DMS 273 (cell line): Measurements from ENCODE around the gene GBX1.

ENCODE experiments used
- DNase-seq: peaks from one replicate; lab custom pipeline; 2025; ENCODE audit not compliant: unreplicated experiment; lab: John Stamatoyannopoulos, UW

GBX1 gene

GRCh38 chr7:151174246-151175046 lies 7.0 kb upstream of the GBX1 start:
- DNase-seq = no peak

DNA sequence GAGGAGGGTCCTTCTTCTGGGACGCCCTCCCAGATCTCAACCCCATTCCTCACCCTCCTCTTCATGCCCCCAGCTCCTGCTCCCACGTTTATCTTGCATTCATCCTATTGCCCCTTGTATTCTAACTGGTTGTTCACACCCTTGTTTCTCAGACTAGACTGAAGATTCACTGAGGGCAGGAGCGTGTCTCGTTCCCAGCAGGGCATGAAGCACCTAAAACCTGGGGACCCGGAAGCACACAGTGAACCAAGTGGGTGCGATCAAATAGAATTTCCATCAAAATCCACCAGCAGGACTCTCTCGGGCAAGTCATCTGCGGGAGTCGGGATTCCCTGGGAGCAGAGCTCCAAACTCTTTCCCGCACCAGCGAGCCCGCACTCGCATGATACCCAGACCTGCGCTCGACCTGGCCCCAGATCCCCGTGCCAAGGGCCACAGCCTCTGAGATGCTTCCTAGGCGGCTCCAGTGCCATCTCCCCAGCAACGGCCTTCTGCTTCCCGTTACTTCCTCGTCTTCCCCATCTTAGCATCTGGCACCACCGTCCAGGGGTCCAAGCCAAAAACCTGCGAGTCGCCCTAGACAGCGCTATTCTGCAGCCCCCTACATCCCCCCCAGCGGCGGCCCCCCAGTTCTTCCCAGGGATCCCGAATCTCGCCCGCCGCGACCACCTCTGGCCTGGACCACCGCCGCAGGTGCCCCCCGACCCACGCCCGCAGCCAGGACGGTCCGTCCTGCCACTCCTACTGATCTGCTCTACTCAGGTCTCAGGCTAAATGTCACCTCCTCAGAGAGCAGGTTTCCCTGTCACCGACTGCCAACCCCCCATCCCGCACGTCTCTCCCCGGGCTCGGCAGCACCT lies 6.1 kb upstream of the GBX1 start:
- DNase-seq = no peak

DNA sequence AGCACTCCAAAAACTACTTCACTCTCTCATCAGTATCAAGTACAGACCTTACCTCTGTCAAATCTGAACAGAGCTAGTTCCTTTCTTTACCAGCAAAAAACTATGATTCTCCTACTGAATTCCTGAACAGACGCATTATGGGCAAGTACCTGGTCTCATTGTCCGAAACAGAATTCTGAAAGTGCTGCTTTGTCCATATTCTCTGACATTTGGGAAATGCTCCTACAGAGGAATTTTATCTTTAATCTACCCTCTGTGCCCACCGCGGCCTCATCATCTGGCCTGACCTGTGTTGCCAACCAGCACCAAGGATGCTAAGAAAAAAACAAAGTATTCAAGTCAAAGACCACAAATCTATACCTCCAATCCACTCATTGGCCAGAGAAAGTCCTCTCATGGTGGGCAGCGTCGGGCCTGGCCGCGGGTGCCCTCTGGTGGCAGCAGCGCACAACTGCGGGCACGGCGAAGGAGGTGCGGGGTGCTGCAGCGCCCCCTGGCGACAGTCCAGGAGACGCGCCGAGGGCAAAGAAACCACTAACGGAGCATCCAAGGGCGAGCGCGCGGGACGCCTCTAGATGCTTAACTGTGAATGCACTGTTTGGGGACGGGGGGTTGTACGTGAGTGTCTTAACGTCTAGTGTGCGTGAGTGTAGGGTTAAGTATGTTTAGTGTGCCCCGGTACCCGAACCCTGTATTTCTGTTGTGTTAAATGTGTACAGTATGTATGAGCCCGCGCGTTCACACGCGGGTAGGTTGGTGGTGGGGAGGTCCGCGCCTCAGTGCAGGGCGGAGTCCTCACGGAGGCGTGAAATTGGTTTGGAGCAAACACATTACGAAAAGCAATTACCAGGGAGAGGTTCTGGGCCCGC lies 5.0 kb upstream of the GBX1 start:
- DNase-seq = peak; percentile 94

DNA sequence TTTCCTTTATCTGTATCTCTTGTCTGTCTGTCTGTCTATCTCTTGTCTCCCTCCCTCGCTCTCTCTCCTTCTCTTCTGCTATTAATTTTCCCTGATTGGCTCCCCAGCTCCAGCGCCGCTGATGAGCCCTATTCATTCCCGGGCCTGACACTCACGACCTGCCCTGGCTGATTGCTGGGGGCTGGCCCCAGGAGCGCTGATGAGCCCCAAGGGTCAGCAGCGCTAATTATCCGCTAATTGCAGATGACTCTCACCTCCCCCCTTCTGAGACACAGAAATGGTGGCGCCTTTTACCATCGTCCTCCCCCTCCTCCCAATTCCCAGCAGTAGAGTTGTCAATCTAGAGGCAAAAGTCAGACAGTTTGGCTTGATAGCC lies 1.3 kb upstream of the GBX1 start:
- DNase-seq = no peak

DNA sequence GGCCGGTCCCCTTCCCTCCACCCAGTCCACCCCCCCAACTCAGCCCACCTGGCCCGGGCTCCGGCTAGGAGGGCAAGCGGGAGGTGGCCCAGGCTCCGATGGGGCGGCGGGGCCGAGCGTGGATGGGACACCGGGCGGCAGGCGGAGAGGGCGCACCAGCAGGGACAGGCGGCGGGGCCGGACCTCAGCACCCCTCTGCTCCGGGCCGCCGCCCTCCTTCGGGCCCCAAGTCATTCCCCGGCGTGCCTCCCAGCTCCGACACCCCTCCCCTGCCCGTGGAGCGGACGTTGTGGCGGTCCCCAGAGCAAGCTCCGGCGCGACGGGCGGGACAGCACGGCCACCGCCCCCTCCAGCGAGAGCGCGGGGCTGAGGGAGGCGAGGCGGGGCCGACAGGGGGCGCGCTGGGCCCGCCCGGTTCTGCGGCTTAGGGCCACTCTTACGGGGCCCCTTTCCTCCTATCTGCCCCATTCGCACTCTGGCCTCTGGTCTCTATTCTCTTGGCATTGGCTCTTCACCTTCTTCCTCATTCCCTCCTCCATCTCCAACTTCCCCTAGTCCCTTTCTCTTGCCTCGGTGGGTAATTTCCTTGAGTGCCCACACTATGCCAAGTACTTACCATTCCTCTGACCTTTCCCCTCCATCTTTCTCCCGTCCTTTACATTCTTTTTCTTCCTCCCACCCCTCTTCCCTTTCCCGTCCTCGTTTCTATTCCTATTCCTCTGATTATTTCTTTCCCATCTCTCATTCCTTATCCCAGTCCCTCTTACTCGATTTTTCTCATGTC lies 701 bp upstream of the GBX1 start:
- peak; percentile 87 for DNase-seq

DNA sequence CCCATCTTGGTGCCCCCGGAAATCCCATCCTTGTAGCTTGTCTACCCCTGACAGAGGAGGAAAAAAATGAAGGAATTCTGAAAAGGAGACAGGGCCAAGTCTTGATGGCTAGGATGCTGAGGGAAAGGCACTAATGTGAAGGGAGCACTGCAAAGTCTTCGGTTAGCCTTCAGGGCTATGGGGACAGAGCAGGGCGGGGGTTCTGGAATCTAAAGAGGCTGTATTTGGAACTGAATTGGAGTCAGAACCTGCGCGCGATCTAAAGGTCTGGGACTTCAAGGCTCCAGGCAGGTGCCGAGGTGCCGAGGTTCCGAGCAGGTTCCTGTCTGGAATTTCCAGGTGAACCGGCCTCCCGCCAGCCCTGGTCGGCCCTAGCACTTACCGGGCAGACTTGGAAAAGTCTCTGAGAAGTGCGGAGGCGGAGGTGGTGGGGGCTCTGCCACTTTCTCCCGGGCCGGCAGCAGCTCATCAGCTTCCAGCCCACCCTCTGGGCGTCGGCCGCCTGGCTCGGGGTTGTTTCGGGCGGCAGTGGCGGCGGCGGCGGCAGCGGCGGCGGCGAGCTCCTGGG lies 781 bp downstream of the GBX1 start:
- peak; percentile 61 for DNase-seq

GRCh38 chr7:151161757-151162156 lies 5.7 kb downstream of the GBX1 start:
- no peak for DNase-seq

DNA sequence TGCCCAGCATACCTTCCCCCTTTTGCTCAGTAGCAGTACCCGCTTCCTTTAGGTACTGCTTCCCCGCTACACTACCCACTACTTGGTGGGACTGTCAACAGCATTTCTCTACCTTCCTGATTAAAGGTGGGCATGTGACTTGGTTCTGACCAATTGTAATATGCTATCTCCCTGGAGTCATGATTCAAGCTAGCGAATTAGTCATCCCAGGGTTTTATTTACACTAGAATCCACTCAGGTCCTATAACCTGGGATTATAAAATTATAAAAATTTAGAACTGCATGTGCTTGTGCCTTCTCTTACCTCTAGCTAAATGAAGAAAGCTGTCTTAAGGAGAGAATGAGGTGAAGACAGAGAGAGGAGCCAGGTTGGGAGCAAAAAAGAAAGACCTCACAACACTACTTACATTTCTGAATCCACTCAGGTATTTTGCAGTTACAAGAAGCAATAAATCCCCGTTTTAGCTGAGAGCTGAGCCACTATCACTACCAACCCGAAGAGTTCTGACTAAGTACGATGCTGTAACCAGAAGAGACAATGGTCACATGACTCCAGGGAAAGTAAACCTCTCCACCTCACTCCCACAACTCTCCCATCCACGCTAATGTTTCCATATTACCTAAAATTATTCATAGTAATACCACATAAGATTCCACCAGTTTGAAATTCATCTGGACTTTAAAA lies 9.7 kb downstream of the GBX1 start:
- no peak for DNase-seq

DNA sequence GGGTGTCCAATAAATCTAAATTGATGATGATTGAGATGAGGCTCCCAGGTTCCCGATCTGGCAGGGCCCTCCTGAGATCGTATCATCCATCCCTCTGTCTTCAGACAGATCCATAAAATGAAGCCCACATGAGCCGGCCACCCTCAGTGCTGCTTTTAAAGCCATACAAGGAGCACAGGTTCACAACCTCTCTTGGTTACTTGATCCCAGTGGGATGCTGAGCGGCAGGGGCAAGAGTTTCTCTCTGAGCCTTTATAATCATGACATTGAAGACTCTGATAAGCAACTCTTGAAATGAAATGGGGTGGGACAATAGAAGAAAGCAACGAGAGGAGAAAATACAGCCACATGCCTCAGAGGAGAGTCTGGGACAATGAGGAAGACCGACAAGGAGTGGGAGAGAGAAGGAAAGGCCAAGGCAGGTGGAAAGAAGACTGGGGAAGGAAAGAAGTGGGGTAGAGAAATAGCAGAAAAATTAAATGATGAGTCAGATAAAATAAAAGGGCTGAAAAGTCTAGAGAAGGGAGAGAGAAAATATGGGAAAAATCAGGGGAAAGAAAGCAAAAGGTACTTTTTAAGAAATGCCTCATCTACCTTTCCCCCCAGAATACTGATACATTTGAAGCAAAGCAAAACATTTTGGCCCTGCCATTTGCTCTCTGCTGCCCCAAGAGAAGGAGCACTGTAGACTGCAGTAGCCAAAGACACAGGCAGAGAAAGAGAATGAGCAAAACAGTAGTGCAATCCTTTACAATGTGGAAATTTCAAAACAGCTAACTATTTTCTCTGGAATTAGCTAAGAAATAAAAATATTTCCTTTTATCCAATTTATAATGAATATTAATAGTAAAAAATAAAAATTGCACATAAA lies 14.6 kb downstream of the GBX1 start:
- no peak for DNase-seq

DNA sequence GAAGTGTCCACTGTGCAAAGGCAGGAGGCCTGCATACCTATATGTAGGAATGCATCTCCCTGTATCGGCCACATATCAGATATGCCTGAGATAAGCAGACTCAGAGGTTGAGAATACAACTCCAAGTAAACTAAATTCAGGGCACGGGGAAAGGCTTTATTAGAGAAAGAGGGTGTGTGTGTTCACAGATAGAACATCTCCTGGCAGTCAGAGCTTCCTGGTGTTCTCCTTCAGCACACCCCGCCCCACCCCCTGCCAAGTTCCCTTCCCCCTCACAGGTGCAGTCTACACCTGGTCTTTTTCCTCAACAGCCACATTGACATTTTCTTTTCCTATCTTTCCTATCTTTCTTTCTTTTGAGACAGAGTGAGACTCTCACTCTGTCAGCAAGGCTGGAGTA lies 17.1 kb downstream of the GBX1 start:
- DNase-seq = no peak

- DNase-seq = no peak
Observed at GRCh38 chr7:151148319-151149259, 18.9 kb downstream of the GBX1 start.

DNA sequence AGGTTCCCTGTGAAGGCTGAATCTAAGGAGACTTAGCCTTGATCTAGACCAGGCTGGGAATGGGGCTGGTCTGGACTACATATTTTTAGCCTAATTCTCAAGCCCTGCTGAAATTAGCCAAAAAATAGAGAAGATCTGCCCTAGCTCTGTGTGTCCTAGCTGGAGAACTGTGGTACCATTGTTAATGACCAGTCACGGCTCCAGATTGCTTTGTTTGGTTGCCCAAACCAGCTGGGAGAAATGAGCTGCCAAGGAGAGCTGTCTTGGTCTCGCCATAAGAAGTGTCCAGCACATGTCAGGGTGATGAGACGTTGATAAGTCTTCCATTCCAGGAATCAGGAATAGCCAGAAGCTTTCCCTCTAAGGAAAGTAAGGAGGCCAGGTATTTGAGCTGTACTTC lies 20.7 kb downstream of the GBX1 start:
- DNase-seq = no peak

DNA sequence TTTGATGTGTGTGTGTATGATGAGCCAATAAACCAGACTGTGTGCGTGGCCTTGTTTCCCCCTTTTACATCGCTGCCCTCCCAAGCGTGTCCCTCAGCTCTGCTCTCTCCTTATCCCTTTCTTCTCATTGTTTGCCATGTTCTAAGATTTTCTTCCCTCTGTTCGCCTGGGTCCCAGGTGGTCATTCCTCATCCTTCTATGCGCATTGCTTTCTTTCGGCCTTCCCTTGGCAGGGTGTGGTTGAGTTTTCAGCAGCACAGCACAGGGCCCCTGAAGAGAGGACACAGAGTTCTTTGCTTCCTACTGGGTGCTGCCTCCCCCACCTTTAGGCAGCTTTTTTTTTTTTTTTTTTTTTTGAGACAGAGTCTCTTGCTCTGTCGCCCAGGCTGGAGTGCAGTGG lies 23.1 kb downstream of the GBX1 start:
- DNase-seq = no peak

DNA sequence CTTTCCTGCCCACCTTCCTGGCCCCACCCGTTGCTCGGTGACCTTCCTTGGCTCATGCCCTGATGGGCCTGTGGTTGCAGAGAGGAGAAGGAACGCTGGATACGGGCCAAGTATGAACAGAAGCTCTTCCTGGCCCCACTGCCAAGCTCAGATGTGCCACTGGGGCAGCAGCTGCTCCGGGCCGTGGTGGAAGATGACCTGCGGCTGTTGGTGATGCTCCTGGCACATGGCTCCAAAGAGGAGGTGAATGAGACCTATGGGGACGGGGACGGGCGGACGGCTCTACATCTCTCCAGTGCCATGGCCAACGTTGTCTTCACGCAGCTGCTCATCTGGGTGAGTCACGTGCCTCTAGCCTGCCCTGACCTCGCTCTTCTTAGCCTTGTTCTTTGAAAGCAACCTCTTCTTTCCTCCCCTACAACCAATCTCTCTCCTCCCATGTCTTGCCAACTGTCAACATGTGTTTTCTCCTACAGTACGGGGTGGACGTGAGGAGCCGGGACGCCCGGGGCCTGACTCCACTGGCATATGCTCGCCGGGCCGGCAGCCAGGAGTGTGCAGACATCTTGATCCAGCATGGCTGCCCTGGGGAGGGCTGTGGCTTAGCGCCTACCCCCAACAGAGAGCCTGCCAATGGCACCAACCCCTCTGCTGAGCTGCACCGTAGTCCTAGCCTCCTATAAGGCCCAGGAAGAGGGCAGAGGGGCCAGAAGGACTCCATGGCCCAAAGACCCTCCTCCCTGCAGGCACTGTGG lies 24.1 kb downstream of the GBX1 start:
- peak; percentile 98 for DNase-seq

DNA sequence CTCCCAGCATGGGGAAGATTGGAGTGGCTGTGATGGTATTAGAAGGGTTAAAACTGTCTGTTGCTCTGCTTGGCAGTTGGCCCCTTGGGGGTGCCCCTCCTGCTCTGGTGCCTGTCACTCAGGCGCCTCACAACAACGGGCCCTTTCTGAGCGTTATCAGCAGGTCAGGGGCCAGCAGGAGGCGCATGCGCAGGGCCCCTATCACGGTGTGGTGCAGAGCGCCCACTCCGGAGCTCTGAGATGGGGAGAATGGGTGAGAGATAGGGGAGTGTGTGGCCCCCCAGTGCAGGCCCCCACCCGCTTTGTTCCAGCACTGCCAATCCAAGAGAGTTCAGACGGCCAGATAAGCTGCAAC lies 24.8 kb downstream of the GBX1 start:
- DNase-seq = peak; percentile 87

DNA sequence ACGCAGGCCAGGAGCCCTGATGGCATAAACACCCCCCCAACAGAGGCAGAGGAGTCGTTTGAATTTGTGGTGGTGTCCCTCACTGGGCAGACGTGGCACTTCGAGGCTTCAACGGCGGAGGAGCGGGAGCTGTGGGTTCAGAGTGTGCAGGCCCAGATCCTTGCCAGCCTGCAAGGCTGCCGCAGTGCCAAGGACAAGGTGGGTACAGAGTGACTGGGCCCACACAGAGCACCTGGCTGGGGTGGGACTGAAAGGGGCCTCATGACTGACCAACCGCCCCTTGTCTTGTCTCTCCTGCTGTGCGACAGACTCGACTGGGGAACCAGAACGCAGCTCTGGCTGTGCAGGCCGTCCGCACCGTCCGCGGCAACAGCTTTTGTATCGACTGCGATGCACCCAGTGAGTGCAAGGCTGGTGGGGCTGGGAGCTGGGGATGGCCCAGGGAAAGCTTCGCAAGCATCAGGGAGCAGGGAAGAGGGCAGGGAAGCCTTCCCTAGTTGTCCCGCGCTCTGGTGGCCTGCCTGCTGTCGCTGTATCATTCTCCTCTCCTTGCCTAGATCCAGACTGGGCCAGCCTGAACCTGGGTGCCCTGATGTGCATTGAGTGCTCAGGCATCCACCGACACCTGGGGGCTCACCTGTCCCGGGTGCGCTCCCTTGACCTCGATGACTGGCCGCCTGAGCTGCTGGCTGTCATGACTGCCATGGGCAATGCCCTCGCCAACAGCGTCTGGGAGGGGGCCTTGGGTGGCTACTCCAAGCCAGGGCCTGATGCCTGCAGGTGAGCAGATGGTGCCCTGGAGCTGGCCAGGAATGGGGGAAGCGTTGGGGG lies 25.4 kb downstream of the GBX1 start:
- DNase-seq = peak; percentile 73
